Measurements from ENCODE around the gene CADPS. TPM values are rescaled to one million over a fixed set of nuclear protein-coding genes. Genes with fewer than 3 reads are reported as not detected.

The CADPS gene
- total RNA-seq, 1 experiment from 2014 or later: not detected

- H3K27ac ChIP-seq (ENCODE audit: low read length): no peak overlapping the region
- H3K4me1 ChIP-seq (ENCODE audit: control insufficient read depth, insufficient read depth, low read length): no peaks in the 10 kb centered on the region
- POLR2A ChIA-PET: no interaction called here
- CTCF ChIA-PET: no interaction called here
- H3K36me3 ChIP-seq (ENCODE audit: control insufficient read depth, insufficient read depth, low read length): no peaks in the 10 kb centered on the region
- DNase-seq (ENCODE audit: low read depth, low spot score) (no peak), ATAC-seq (no peak)
- H3K4me3 ChIP-seq (ENCODE audit: low read depth in 2 of 2, low read length in 2 of 2): no peak overlapping the region
- intact Hi-C loops (cut with micrococcal nuclease; ENCODE audit: unreplicated experiment): no loop called here
- no peak for TF ChIP-seq REST (IDR thresholded peaks at IDR 0.05; ENCODE audit: insufficient read depth in 1 of 2, low read depth in 2 of 2, low read length in 1 of 2)
- no peak for TF ChIP-seq TCF7L2 (IDR thresholded peaks at IDR 0.05; ENCODE audit: low read depth, low read length)
- no peak for TF ChIP-seq SIN3A (IDR thresholded peaks at IDR 0.05; ENCODE audit: borderline replicate concordance, insufficient read depth, low read depth, low read length)
- no peak for TF ChIP-seq CTCF (IDR thresholded peaks at IDR 0.05)
- H3K9me3 ChIP-seq (ENCODE audit: control insufficient read depth, insufficient read depth, low read depth, low read length): no peaks in the 10 kb centered on the region
- no TSS peak for BruUV-seq (replicated peaks)
- in situ Hi-C loops (cut with HindIII; ENCODE audit: low pct_unique_long_range_greater_than_20kb, low sequenced_read_pairs): no loop called here
- H3K27me3 ChIP-seq (ENCODE audit: control insufficient read depth, insufficient read depth, low read length): no peaks in the 10 kb centered on the region
Measured at GRCh38 chr3:62771331-62772072, 103.7 kb downstream of the CADPS start.

GRCh38 chr3:62768896-62769295 is 106.3 kb downstream of the CADPS start:
- H3K9me3 ChIP-seq (ENCODE audit: control insufficient read depth, insufficient read depth, low read depth, low read length): no peaks in the 10 kb centered on the region
- no peaks in the 10 kb centered on the region for H3K4me1 ChIP-seq (ENCODE audit: control insufficient read depth, insufficient read depth, low read length)
- in situ Hi-C loops (cut with HindIII; ENCODE audit: low pct_unique_long_range_greater_than_20kb, low sequenced_read_pairs) (no loop called here), intact Hi-C loops (cut with micrococcal nuclease; ENCODE audit: unreplicated experiment) (no loop called here)
- CTCF ChIA-PET: no interaction called here
- no TSS peak for BruUV-seq (replicated peaks)
- H3K4me3 ChIP-seq (ENCODE audit: low read depth in 2 of 2, low read length in 2 of 2): no peak overlapping the region
- DNase-seq (ENCODE audit: low read depth, low spot score) (no peak), ATAC-seq (no peak)
- POLR2A ChIA-PET: no interaction called here
- TF ChIP-seq SIN3A (IDR thresholded peaks at IDR 0.05; ENCODE audit: borderline replicate concordance, insufficient read depth, low read depth, low read length) (no peak), CTCF (IDR thresholded peaks at IDR 0.05) (no peak), REST (IDR thresholded peaks at IDR 0.05; ENCODE audit: insufficient read depth in 1 of 2, low read depth in 2 of 2, low read length in 1 of 2) (no peak), POLR2AphosphoS5 (IDR thresholded peaks at IDR 0.05; ENCODE audit: low read depth, low read length) (no peak), TCF7L2 (IDR thresholded peaks at IDR 0.05; ENCODE audit: low read depth, low read length) (no peak)
- H3K27me3 ChIP-seq (ENCODE audit: control insufficient read depth, insufficient read depth, low read length): no peaks in the 10 kb centered on the region
- H3K36me3 ChIP-seq (ENCODE audit: control insufficient read depth, insufficient read depth, low read length): no peaks in the 10 kb centered on the region
- no peak overlapping the region for H3K27ac ChIP-seq (ENCODE audit: low read length)
